Left lung (tissue), 10 donors: ENCODE measurements around the gene PCNX2. TPM values are rescaled to one million over a fixed set of nuclear protein-coding genes. Genes with fewer than 3 reads are reported as not detected.

Experiments
- ATAC-seq: fragments of 200-7000 bp; cut with Tn5 transposase; one replicate; pipeline ENCODE4 v1.9.1; 2020; ENCODE audit warnings: moderate library complexity
- DNase-seq, 4 donors: peaks; one replicate each; pipeline ENCODE4 v3.0.0-alpha.2; 2013 to 2020
- H3K27ac ChIP-seq, 2 donors: fragments of 200-600 bp; sonication (generic) in 1 of 2; one replicate each; pipeline versions ENCODE4 v1.5.0 to v1.8.0; 2020 to 2021
- H3K27me3 ChIP-seq, 2 donors: fragments of 200-600 bp; sonication (generic) in 1 of 2; one replicate each; pipeline versions ENCODE4 v1.5.0 to v1.8.0; 2020 to 2021
- H3K36me3 ChIP-seq, 2 donors: fragments of 200-600 bp; sonication (generic) in 1 of 2; one replicate each; pipeline versions ENCODE4 v1.5.0 to v1.8.0; 2020 to 2021
- H3K4me1 ChIP-seq, 2 donors: fragments of 200-600 bp; one replicate each; pipeline ENCODE4 v1.8.0; 2021
- H3K4me3 ChIP-seq, 2 donors: fragments of 200-600 bp; sonication (generic) in 1 of 2; one replicate each; pipeline versions ENCODE4 v1.5.0 to v1.8.0; 2020 to 2021; ENCODE audit warnings: mild to moderate bottlenecking in 1 of 2
- H3K9me3 ChIP-seq, 2 donors: fragments of 200-600 bp; sonication (generic) in 1 of 2; one replicate each; pipeline versions ENCODE4 v1.5.0 to v1.8.0; 2020 to 2021
- intact Hi-C, 2 donors: fragments of 100-400 bp; cut with DNase I; formaldehyde crosslinking; loops; one replicate each; pipeline versions ENCODE4 v1.11.2 to v1.14.2; 2022
- polyA plus RNA-seq, 6 donors: library from polyadenylated mRNA; unstranded; fragments of 120-200 nt; gene quantifications; one replicate each; pipeline ENCODE4 v1.2.1, GENCODE V29; 2013; ENCODE audit not compliant: insufficient read length in 6 of 6
- total RNA-seq, 2 donors: library from RNA; stranded (reverse); fragmentation: NEBNext Ultra II Directional; extraction: Animal tissue kit (Norgen Biotek cat#: 25700); gene quantifications; one replicate each; pipeline ENCODE4 v1.2.1, GENCODE V29; 2021
- TF ChIP-seq, protein P1 (sequence below), 2 donors: fragments of 200-600 bp; sonication (generic) in 1 of 2; IDR thresholded peaks; one replicate each; pipeline versions ENCODE4 v1.5.0 to v1.8.0; 2021; ENCODE audit warnings: antibody characterized with exemption in 2 of 2
- donor health status: DM: no; HTN: yes; CAD: no.
- donor health status: DM: no; HTN: no; CAD: no.

The PCNX2 gene
- total and polyA plus RNA-seq, 8 donors, result 9.2 to 14.7 (median 11.3) TPM

GRCh38 chr1:232964601-232965000 is 330.9 kb downstream of the PCNX2 start:
- TF ChIP-seq, protein P1, sequence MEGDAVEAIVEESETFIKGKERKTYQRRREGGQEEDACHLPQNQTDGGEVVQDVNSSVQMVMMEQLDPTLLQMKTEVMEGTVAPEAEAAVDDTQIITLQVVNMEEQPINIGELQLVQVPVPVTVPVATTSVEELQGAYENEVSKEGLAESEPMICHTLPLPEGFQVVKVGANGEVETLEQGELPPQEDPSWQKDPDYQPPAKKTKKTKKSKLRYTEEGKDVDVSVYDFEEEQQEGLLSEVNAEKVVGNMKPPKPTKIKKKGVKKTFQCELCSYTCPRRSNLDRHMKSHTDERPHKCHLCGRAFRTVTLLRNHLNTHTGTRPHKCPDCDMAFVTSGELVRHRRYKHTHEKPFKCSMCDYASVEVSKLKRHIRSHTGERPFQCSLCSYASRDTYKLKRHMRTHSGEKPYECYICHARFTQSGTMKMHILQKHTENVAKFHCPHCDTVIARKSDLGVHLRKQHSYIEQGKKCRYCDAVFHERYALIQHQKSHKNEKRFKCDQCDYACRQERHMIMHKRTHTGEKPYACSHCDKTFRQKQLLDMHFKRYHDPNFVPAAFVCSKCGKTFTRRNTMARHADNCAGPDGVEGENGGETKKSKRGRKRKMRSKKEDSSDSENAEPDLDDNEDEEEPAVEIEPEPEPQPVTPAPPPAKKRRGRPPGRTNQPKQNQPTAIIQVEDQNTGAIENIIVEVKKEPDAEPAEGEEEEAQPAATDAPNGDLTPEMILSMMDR (IDR thresholded peaks at IDR 0.05), result no peak

DNA sequence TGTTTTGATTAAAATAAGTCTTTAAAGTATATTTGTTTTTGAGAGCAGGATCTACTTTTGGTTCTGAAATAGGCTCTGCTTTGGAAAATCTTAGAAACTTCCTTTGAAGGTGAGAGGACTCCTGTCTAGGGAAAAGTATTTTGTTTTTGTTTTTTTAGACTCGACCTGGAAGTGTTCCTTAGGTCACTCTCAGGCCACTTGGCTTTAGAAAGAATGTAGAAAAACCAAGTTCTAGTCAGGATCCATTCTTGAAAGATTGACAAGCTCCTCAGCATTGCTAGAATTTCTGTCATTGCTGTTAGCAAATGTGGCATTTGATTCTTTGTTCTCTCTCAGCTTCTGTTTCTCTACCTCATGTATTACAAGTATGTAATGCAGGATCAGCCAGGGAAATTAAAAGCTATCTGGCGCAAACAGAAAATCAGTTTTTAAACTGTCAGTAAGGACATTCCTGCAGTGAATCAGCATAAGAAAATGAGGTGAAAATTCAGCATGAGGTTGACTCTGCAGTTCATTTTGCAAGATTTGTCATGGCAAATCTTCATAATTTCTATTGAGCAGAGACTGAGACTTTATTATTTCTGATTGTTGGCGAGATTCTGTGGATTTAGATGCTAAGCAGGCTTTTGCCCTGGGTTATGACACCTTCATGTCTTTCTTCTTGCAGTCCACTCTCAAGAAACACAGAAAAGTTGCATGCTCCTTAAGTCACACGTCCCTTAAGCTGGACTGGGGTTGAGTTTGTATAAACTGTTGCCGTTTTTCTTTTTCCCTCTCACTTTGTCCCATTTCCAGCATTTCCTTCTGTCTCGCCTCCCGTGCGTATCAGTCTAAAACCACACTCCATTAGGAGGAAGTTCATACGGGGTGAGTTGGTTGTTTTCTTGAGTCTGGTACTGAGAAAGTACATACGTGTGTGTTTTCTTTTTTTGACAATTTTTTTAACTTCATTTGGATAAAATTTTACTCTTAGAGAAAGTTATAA is 332.5 kb downstream of the PCNX2 start:
- intact Hi-C loops, result no loop called here
- peaks cover 0 to 7% of the 10 kb centered on the region in 2 donors for H3K9me3 ChIP-seq
- ATAC-seq (peak; percentile 68), DNase-seq (peak in 2 of 4 donors; percentile 55 to 79)
- TF ChIP-seq, protein P1 (IDR thresholded peaks at IDR 0.05), result no peak
- peak overlapping the region; percentile 59 to 71 for H3K27ac ChIP-seq
- H3K4me3 ChIP-seq, result no peak overlapping the region
- H3K27me3 ChIP-seq, result no peaks in the 10 kb centered on the region
- peaks cover 0 to 19% of the 10 kb centered on the region in 2 donors for H3K36me3 ChIP-seq
- H3K4me1 ChIP-seq, result peaks cover 0 to 18% of the 10 kb centered on the region in 2 donors

More at GRCh38 chr1:232964601-232965000, 330.9 kb downstream of the PCNX2 start:
- Histone ChIP-seq H3K36me3 (peaks cover 0 to 7% of the 10 kb centered on the region in 2 donors), H3K27ac (no peak overlapping the region), H3K4me3 (no peak overlapping the region), H3K9me3 (no peaks in the 10 kb centered on the region), H3K4me1 (peaks cover 0 to 18% of the 10 kb centered on the region in 2 donors), H3K27me3 (no peaks in the 10 kb centered on the region)
- intact Hi-C loops, result no loop called here
- DNase-seq (no peak), ATAC-seq (no peak)

GRCh38 chr1:232958067-232958466 is 337.5 kb downstream of the PCNX2 start:
- Histone ChIP-seq H3K36me3 (peaks cover 0 to 32% of the 10 kb centered on the region in 2 donors), H3K9me3 (peaks cover 0 to 10% of the 10 kb centered on the region in 2 donors), H3K4me3 (no peak overlapping the region), H3K27me3 (no peaks in the 10 kb centered on the region), H3K27ac (no peak overlapping the region), H3K4me1 (peaks cover 0 to 8% of the 10 kb centered on the region in 2 donors)
- DNase-seq (no peak), ATAC-seq (no peak)
- TF ChIP-seq, protein P1 (IDR thresholded peaks at IDR 0.05), result no peak
- intact Hi-C loops, result no loop called here

DNA sequence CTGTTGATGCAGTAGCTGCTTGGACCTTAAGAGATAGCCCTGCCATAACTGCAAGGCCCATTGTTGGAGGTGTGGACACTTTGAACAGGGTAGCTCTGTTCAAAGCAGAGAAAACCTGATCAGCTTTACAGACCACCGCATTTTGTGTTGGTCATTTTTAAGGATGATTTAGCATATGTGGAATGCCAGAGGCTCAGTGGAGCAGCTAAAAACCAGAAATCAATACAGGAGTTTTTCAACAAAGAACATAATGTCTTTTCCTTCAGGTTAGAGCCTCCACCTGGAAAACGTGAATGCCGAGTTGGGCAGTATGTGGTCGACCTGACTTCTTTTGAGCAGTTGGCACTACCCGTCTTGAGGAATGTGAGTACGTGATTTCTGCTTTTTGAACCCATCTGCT is 339.4 kb downstream of the PCNX2 start:
- no peak overlapping the region for H3K4me3 ChIP-seq
- peaks cover 0 to 17% of the 10 kb centered on the region in 2 donors for H3K4me1 ChIP-seq
- no peak for ATAC-seq
- TF ChIP-seq, protein P1 (IDR thresholded peaks at IDR 0.05), result no peak
- intact Hi-C loops, result no loop called here
- H3K9me3 ChIP-seq, result peaks cover 0 to 10% of the 10 kb centered on the region in 2 donors
- DNase-seq, result no peak
- H3K27ac ChIP-seq, result no peak overlapping the region
- H3K36me3 ChIP-seq, result peaks cover 0 to 32% of the 10 kb centered on the region in 2 donors
- H3K27me3 ChIP-seq, result no peaks in the 10 kb centered on the region
